ENCODE measurements around the gene PCBP3.
"Not testable (repeated sequence)": the region's sequence is repeated elsewhere in the genome, so short reads cannot be mapped to it uniquely, and the experiment has no call there.

PCBP3 gene

GRCh38 chr21:45828580-45829570 lies 185.3 kb downstream of the PCBP3 start:
- DNase-seq (ENCODE audit: low read depth in 2 of 2) = no peak

GRCh38 chr21:45829668-45830067 lies 186.1 kb downstream of the PCBP3 start:
- no peak for DNase-seq (ENCODE audit: low read depth in 2 of 2)

GRCh38 chr21:45830221-45830640 lies 186.7 kb downstream of the PCBP3 start:
- no peak for DNase-seq (ENCODE audit: low read depth in 2 of 2)

- no peak for DNase-seq (ENCODE audit: low read depth in 2 of 2)
Measured at GRCh38 chr21:45830720-45831366, 187.3 kb downstream of the PCBP3 start.

GRCh38 chr21:45831991-45832740 lies 188.6 kb downstream of the PCBP3 start:
- DNase-seq (ENCODE audit: low read depth in 2 of 2) = no peak

GRCh38 chr21:45832741-45833235 lies 189.3 kb downstream of the PCBP3 start:
- not testable (repeated sequence) for DNase-seq (ENCODE audit: low read depth in 2 of 2)

GRCh38 chr21:45833414-45833813 lies 189.9 kb downstream of the PCBP3 start:
- DNase-seq (ENCODE audit: low read depth in 2 of 2) = no peak

GRCh38 chr21:45834026-45834715 lies 190.6 kb downstream of the PCBP3 start:
- DNase-seq (ENCODE audit: low read depth in 2 of 2) = no peak

- DNase-seq (ENCODE audit: low read depth in 2 of 2) = no peak
Measured at GRCh38 chr21:45834821-45835293, 191.3 kb downstream of the PCBP3 start.

- DNase-seq (ENCODE audit: low read depth in 2 of 2) = no peak
Measured at GRCh38 chr21:45835301-45836267, 192.1 kb downstream of the PCBP3 start.

- DNase-seq (ENCODE audit: low read depth in 2 of 2) = no peak
Measured at GRCh38 chr21:45836268-45836655, 192.7 kb downstream of the PCBP3 start.

GRCh38 chr21:45836694-45837670 lies 193.5 kb downstream of the PCBP3 start:
- DNase-seq (ENCODE audit: low read depth in 2 of 2) = no peak

- DNase-seq (ENCODE audit: low read depth in 2 of 2) = no peak
Measured at GRCh38 chr21:45837936-45838335, 194.4 kb downstream of the PCBP3 start.

- no peak for DNase-seq (ENCODE audit: low read depth in 2 of 2)
Measured at GRCh38 chr21:45838634-45839033, 195.1 kb downstream of the PCBP3 start.

- DNase-seq (ENCODE audit: low read depth in 2 of 2) = no peak
Measured at GRCh38 chr21:45839274-45839673, 195.7 kb downstream of the PCBP3 start.

GRCh38 chr21:45841033-45841432 lies 197.5 kb downstream of the PCBP3 start:
- DNase-seq (ENCODE audit: low read depth in 2 of 2) = no peak

- DNase-seq (ENCODE audit: low read depth in 2 of 2) = no peak
Measured at GRCh38 chr21:45843426-45843825, 199.9 kb downstream of the PCBP3 start.

- DNase-seq (ENCODE audit: low read depth in 2 of 2) = no peak
Measured at GRCh38 chr21:45844181-45844580, 200.7 kb downstream of the PCBP3 start.
